Neural cell (in vitro differentiated cells): ENCODE results near the gene TAC1. TPM values are rescaled to one million over a fixed set of nuclear protein-coding genes. Genes with fewer than 3 reads are reported as not detected.

Experiments
- H2AFZ ChIP-seq: fragments of 200-600, 300-800 bp; sonication (generic), shearing (Covaris generic); 2 replicates; pipeline ENCODE4 v1.6.0; 2014; ENCODE audit warnings: low read depth, mild to moderate bottlenecking, antibody characterized with exemption, low read length, moderate library complexity
- H3F3A ChIP-seq: fragments of 200-600 bp; shearing (Covaris generic); 2 replicates; pipeline ENCODE4 v1.6.1; 2016; ENCODE audit warnings: mild to moderate bottlenecking, moderate library complexity, mixed read lengths, antibody characterized with exemption, low read length; ENCODE audit not compliant: insufficient read depth, poor library complexity, severe bottlenecking
- H3K27ac ChIP-seq: fragments of 200-600, 300-800 bp; sonication (generic), shearing (Covaris generic); 2 replicates; pipeline ENCODE4 v1.5.1; 2014; ENCODE audit warnings: mild to moderate bottlenecking, low read length, moderate library complexity
- H3K27me3 ChIP-seq: fragments of 300-800, 200-600 bp; sonication (generic), shearing (Covaris generic); 2 replicates; pipeline ENCODE4 v1.6.0; 2014; ENCODE audit warnings: mild to moderate bottlenecking, low read depth, low read length, moderate library complexity; ENCODE audit not compliant: insufficient read depth
- H3K36me3 ChIP-seq: fragments of 300-800, 200-600 bp; sonication (generic), shearing (Covaris generic); 2 replicates; pipeline ENCODE4 v1.5.1; 2014; ENCODE audit warnings: mild to moderate bottlenecking, antibody characterized with exemption, low read length, moderate library complexity; ENCODE audit not compliant: insufficient read depth
- H3K4me2 ChIP-seq: fragments of 300-800, 200-600 bp; sonication (generic), shearing (Covaris generic); 2 replicates; pipeline ENCODE4 v1.6.0; 2014; ENCODE audit warnings: mild to moderate bottlenecking, low read length
- H3K4me3 ChIP-seq: fragments of 300-800, 200-600 bp; sonication (generic), shearing (Covaris generic); 2 replicates; pipeline ENCODE4 v1.5.1; 2014; ENCODE audit warnings: mild to moderate bottlenecking, low read length, moderate library complexity
- H3K79me2 ChIP-seq: fragments of 200-600 bp; shearing (Covaris generic); replicated peaks from 2 replicates; pipeline ENCODE4 v1.6.0; 2014; ENCODE audit warnings: mild to moderate bottlenecking, low read length, moderate library complexity; ENCODE audit not compliant: insufficient read depth
- H3K9ac ChIP-seq: fragments of 300-800, 200-600 bp; sonication (generic), shearing (Covaris generic); 2 replicates; pipeline ENCODE4 v1.6.1; 2016; ENCODE audit warnings: mild to moderate bottlenecking, low read length, mixed read lengths
- H3K9me2 ChIP-seq: fragments of 200-600 bp; shearing (Covaris generic); 2 replicates; pipeline ENCODE4 v1.6.1; 2016; ENCODE audit warnings: mild to moderate bottlenecking, low read length, mixed read lengths; ENCODE audit not compliant: insufficient read depth
- H3K9me3 ChIP-seq: fragments of 200-600, 300-800 bp; sonication (generic), shearing (Covaris generic); 2 replicates; pipeline ENCODE4 v1.6.1; 2016; ENCODE audit warnings: mild to moderate bottlenecking, mixed run types, low read length, moderate library complexity, mixed read lengths
- H4K20me1 ChIP-seq: fragments of 200-600 bp; shearing (Covaris generic); 2 replicates; pipeline ENCODE4 v1.6.1; 2016; ENCODE audit warnings: mild to moderate bottlenecking, mixed run types; ENCODE audit not compliant: insufficient read depth
- CTCF ChIP-seq: fragments of 450-650 bp; IDR thresholded peaks from 2 replicates; pipeline ENCODE4 v1.5.1; 2014; ENCODE audit warnings: antibody characterized with exemption, mild to moderate bottlenecking, moderate library complexity; ENCODE audit not compliant: poor library complexity, severe bottlenecking
- EP300 ChIP-seq: fragments of 450-650 bp; conservative IDR thresholded peaks from 2 replicates; pipeline ENCODE4 v1.6.1; 2014; ENCODE audit warnings: antibody characterized with exemption, mild to moderate bottlenecking, moderate library complexity; ENCODE audit not compliant: poor library complexity, severe bottlenecking
- EZH2 ChIP-seq: fragments of 200-600, 300-800 bp; shearing (Covaris generic), sonication (generic); IDR thresholded peaks from 2 replicates; pipeline ENCODE4 v1.6.1; 2014; ENCODE audit warnings: antibody characterized with exemption, low read length, borderline replicate concordance, mild to moderate bottlenecking; ENCODE audit not compliant: insufficient read depth, poor library complexity, severe bottlenecking
- MXI1 ChIP-seq: fragments of 450-650 bp; conservative IDR thresholded peaks from 2 replicates; pipeline ENCODE4 v1.6.1; 2014; ENCODE audit warnings: antibody characterized with exemption, mild to moderate bottlenecking; ENCODE audit not compliant: poor library complexity, severe bottlenecking
- POLR2AphosphoS5 ChIP-seq: IDR thresholded peaks from 2 replicates; pipeline ENCODE4 v1.6.1; 2012
- RAD21 ChIP-seq: fragments of 450-650 bp; conservative IDR thresholded peaks from 2 replicates; pipeline ENCODE4 v1.6.1; 2014; ENCODE audit warnings: antibody characterized with exemption, mild to moderate bottlenecking, moderate library complexity
- REST ChIP-seq: IDR thresholded peaks from 2 replicates; pipeline ENCODE4 v1.6.1; 2012; ENCODE audit warnings: borderline replicate concordance
- SMC3 ChIP-seq: fragments of 450-650 bp; conservative IDR thresholded peaks from 2 replicates; pipeline ENCODE4 v1.6.1; 2014; ENCODE audit warnings: antibody characterized with exemption, mild to moderate bottlenecking, moderate library complexity; ENCODE audit not compliant: poor library complexity
- TAF1 ChIP-seq: IDR thresholded peaks from 2 replicates; pipeline ENCODE4 v1.6.1; 2012; ENCODE audit warnings: low read depth
- polyA minus RNA-seq: library from RNA; depleted of rRNA, polyadenylated mRNA; stranded (reverse); fragments of >200 nt; gene quantifications from 2 replicates; pipeline ENCODE4 v1.2.3, GENCODE V29; 2014
- polyA plus RNA-seq: library from polyadenylated mRNA; depleted of rRNA; stranded (reverse); fragments of >200 nt; gene quantifications from 2 replicates; pipeline ENCODE4 v1.2.3, GENCODE V29; 2014

TAC1 gene, protein sequence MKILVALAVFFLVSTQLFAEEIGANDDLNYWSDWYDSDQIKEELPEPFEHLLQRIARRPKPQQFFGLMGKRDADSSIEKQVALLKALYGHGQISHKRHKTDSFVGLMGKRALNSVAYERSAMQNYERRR
- polyA plus RNA-seq (3,985 and 4,629 TPM in 2 replicates), polyA minus RNA-seq (1,326 and 1,458 TPM in 2 replicates)

- TF ChIP-seq EZH2 (no peak), SMC3 (peak; percentile 27), RAD21 (peak; percentile 39), REST (no peak), MXI1 (peak; percentile 64), CTCF (no peak), POLR2AphosphoS5 (peak; percentile 84), TAF1 (peak; percentile 35), EP300 (peak; percentile 21)
- no peaks in the 10 kb centered on the region for H3K36me3 ChIP-seq
- H3K4me3 ChIP-seq = peak within 1 kb of the TSS; percentile 80
- peak within 1 kb of the TSS; percentile 86 for H3K27ac ChIP-seq
- peak within 1 kb of the TSS; percentile 36 for H3K4me2 ChIP-seq
- no peak within 1 kb of the TSS for H2AFZ ChIP-seq
- H3F3A ChIP-seq = peaks cover 6% of the 10 kb centered on the region
- peaks cover 33% of the 10 kb centered on the region for H3K79me2 ChIP-seq
- H3K9me2 ChIP-seq = no peaks in the 10 kb centered on the region
- H3K9me3 ChIP-seq = no peaks in the 10 kb centered on the region
- no peaks in the 10 kb centered on the region for H4K20me1 ChIP-seq
- peaks cover 46% of the 10 kb centered on the region for H3K27me3 ChIP-seq
- H3K9ac ChIP-seq = peak within 1 kb of the TSS; percentile 86
Measured at GRCh38 chr7:97731736-97732564, at the start of gene TAC1. Gene TAC1, plus strand, starts transcription at chr7:97732086. Its CDS starts 527 bp downstream, at chr7:97732613.

GRCh38 chr7:97685952-97686351, 45.9 kb upstream of the TAC1 start:
- Histone ChIP-seq H3K9ac (no peak overlapping the region), H3K36me3 (no peaks in the 10 kb centered on the region), H3K9me3 (no peaks in the 10 kb centered on the region), H3K27ac (no peak overlapping the region), H3K9me2 (no peaks in the 10 kb centered on the region), H3K27me3 (no peaks in the 10 kb centered on the region), H3F3A (no peaks in the 10 kb centered on the region), H2AFZ (no peak overlapping the region), H4K20me1 (no peaks in the 10 kb centered on the region), H3K79me2 (no peaks in the 10 kb centered on the region), H3K4me2 (no peak overlapping the region), H3K4me3 (no peak overlapping the region)
- no peak for TF ChIP-seq POLR2AphosphoS5
- TF ChIP-seq CTCF = no peak
- TF ChIP-seq EZH2 = no peak
- no peak for TF ChIP-seq REST
- TF ChIP-seq RAD21 = no peak
- TF ChIP-seq EP300 = no peak
- no peak for TF ChIP-seq SMC3
- TF ChIP-seq MXI1 = no peak
- no peak for TF ChIP-seq TAF1
